Activated naive CD8-positive, alpha-beta T cell treated with anti-CD3 and anti-CD28 coated beads, Interleukin-2, amount 50 U/mL, for 16 hours (primary cell): Measurements from ENCODE around the gene DND1.
"Not testable (repeated sequence)": the region's sequence is repeated elsewhere in the genome, so short reads cannot be mapped to it uniquely, and the experiment has no call there.

Experiments used
- DNase-seq: peaks from one replicate; pipeline ENCODE4 v3.0.0-alpha.2; 2020; ENCODE audit warnings: low read depth, low spot score

Gene DND1

GRCh38 chr5:140673187-140673976, at the start of gene DND1:
Gene DND1, minus strand, starts transcription at chr5:140673576. Its CDS starts 34 bp downstream, at chr5:140673542.
- DNase-seq = no peak

- DNase-seq = not testable (repeated sequence)
Measured at GRCh38 chr5:140721395-140721794, 48.0 kb upstream of the DND1 start.

- not testable (repeated sequence) for DNase-seq
Measured at GRCh38 chr5:140720738-140721137, 47.4 kb upstream of the DND1 start.

GRCh38 chr5:140718266-140718592, 44.9 kb upstream of the DND1 start:
- DNase-seq = no peak

GRCh38 chr5:140716238-140716637, 42.9 kb upstream of the DND1 start:
- DNase-seq = not testable (repeated sequence)

GRCh38 chr5:140713562-140714094, 40.3 kb upstream of the DND1 start:
- no peak for DNase-seq

- DNase-seq = no peak
Measured at GRCh38 chr5:140711794-140712193, 38.4 kb upstream of the DND1 start.

- peak; percentile 63 for DNase-seq
Measured at GRCh38 chr5:140710899-140711552, 37.6 kb upstream of the DND1 start.

GRCh38 chr5:140708787-140709186, 35.4 kb upstream of the DND1 start:
- DNase-seq = not testable (repeated sequence)

- no peak for DNase-seq
Measured at GRCh38 chr5:140707812-140708211, 34.4 kb upstream of the DND1 start.

GRCh38 chr5:140700177-140701144, 27.1 kb upstream of the DND1 start, which contains the start of gene ZMAT2:
Gene ZMAT2, plus strand, starts transcription at chr5:140700447. Its CDS starts 14 bp downstream, at chr5:140700461.
- peak; percentile 82 for DNase-seq

- no peak for DNase-seq
Measured at GRCh38 chr5:140696891-140697492, 23.6 kb upstream of the DND1 start.

GRCh38 chr5:140694276-140694675, 20.9 kb upstream of the DND1 start:
- no peak for DNase-seq

GRCh38 chr5:140690941-140691924, 17.9 kb upstream of the DND1 start, which contains the start of the genes HARS1 and HARS2:
Gene HARS1, minus strand, starts transcription at chr5:140691370. Its CDS starts 66 bp downstream, at chr5:140691304.
Gene HARS2, plus strand, starts transcription at chr5:140691455. Its CDS starts 194 bp downstream, at chr5:140691649.
- DNase-seq = peak; percentile 57

GRCh38 chr5:140690376-140690932, 17.1 kb upstream of the DND1 start:
- DNase-seq = no peak

- no peak for DNase-seq
Measured at GRCh38 chr5:140678993-140679392, 5.6 kb upstream of the DND1 start.

- DNase-seq = no peak
Measured at GRCh38 chr5:140677947-140678346, 4.6 kb upstream of the DND1 start.

GRCh38 chr5:140674629-140675028, 1.3 kb upstream of the DND1 start:
- DNase-seq = no peak

- no peak for DNase-seq
Measured at GRCh38 chr5:140674211-140674610, 835 bp upstream of the DND1 start.
